Uterus (tissue), 4 donors: ENCODE measurements around the gene PRKCG. TPM values are rescaled to one million over a fixed set of nuclear protein-coding genes. Genes with fewer than 3 reads are reported as not detected.

Experiments used
- DNase-seq, 2 donors: peaks; one replicate each; pipeline ENCODE4 v3.0.0-alpha.2; 2019 to 2020
- H3K27ac ChIP-seq, 2 donors: fragments of 200-600 bp; sonication (generic); 1 replicate in 1 of 2; 2 replicates in 1 of 2; pipeline ENCODE4 v1.5.1; 2016 to 2018
- H3K27me3 ChIP-seq, 2 donors: fragments of 200-600 bp; sonication (generic); one replicate each; pipeline ENCODE4 v1.5.1; 2018 to 2019; ENCODE audit warnings: control low read depth in 1 of 2
- H3K36me3 ChIP-seq, 2 donors: fragments of 200-600 bp; sonication (generic); one replicate each; pipeline ENCODE4 v1.5.1; 2019; ENCODE audit warnings: control low read depth in 1 of 2
- H3K4me1 ChIP-seq, 2 donors: fragments of 200-600 bp; sonication (generic); one replicate each; pipeline ENCODE4 v1.5.1; 2018 to 2019; ENCODE audit warnings: control low read depth in 1 of 2
- H3K4me3 ChIP-seq, 2 donors: fragments of 200-600 bp; sonication (generic); 1 replicate in 1 of 2; 2 replicates in 1 of 2; pipeline ENCODE4 v1.5.1; 2018 to 2019; ENCODE audit warnings: mild to moderate bottlenecking in 1 of 2
- H3K9me3 ChIP-seq, 2 donors: fragments of 200-600 bp; sonication (generic); one replicate each; pipeline ENCODE4 v1.5.1; 2019; ENCODE audit warnings: control low read depth in 1 of 2
- CTCF ChIP-seq, 4 experiments: fragments of 200-600 bp in 2 of 4; fragments of 450-650 bp in 2 of 4; sonication (generic) in 2 of 4; IDR thresholded peaks; one replicate each; pipeline ENCODE4 v1.5.1; 2016 to 2019; ENCODE audit warnings: antibody characterized with exemption in 4 of 4, mild to moderate bottlenecking in 2 of 4, moderate library complexity in 1 of 4
- POLR2A ChIP-seq, 2 donors: fragments of 450-650 bp; IDR thresholded peaks; one replicate each; pipeline ENCODE4 v1.6.1; 2016; ENCODE audit warnings: antibody characterized with exemption in 2 of 2, mild to moderate bottlenecking in 1 of 2, moderate library complexity in 1 of 2
- intact Hi-C: fragments of 100-400 bp; cut with DNase I; formaldehyde crosslinking; loops from one replicate; pipeline ENCODE4 v1.15.1; 2023; ENCODE audit warnings: low total_unique reads
- total RNA-seq, 4 donors: library from RNA; depleted of rRNA in 3 of 4; stranded (reverse); fragments of >200 nt in 3 of 4; gene quantifications; one replicate each; pipeline versions ENCODE4 v1.1.0 to v1.2.4, GENCODE V29; 2014 to 2023
- donor health status: DM: yes; HTN: yes; CAD: no.

PRKCG gene
- total RNA-seq, 4 donors from 2014 or later = 0.69 TPM; not detected in 3

DNA sequence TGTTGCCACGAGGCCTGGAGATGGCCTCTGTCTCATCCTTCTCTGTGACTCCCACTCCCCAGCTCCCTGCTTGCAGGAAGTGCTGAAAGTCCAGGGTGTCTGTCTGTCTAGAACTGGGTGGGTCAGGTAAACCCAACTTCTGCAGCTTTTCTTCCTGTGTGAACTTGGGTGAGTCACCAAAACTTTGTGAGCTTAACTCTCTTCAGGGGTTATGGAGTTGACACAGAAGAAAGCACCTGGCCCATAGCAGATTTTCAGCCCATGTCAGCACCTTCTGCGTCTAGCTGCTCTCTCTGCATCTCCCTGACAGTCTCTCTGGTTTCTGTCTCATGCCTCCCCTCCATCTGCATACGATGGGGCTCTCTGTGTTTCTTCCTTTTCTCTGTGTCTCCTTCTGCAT is 22.9 kb downstream of the PRKCG start:
- no peak for DNase-seq
- Histone ChIP-seq H3K9me3 (no peaks in the 10 kb centered on the region), H3K36me3 (no peaks in the 10 kb centered on the region), H3K27me3 (peaks cover 15 to 31% of the 10 kb centered on the region in 2 donors), H3K27ac (no peak overlapping the region), H3K4me1 (peaks cover 0 to 5% of the 10 kb centered on the region in 2 donors), H3K4me3 (no peak overlapping the region)
- intact Hi-C loops = no loop called here
- TF ChIP-seq CTCF (IDR thresholded peaks at IDR 0.05) = no peak
- no peak for TF ChIP-seq POLR2A (IDR thresholded peaks at IDR 0.05)

- Histone ChIP-seq H3K9me3 (no peaks in the 10 kb centered on the region), H3K4me1 (peaks cover 0 to 5% of the 10 kb centered on the region in 2 donors), H3K4me3 (no peak overlapping the region), H3K27me3 (peaks cover 15 to 38% of the 10 kb centered on the region in 2 donors), H3K27ac (no peak overlapping the region), H3K36me3 (no peaks in the 10 kb centered on the region)
- TF ChIP-seq CTCF (IDR thresholded peaks at IDR 0.05) (no peak), POLR2A (IDR thresholded peaks at IDR 0.05) (no peak)
- no peak for DNase-seq
- intact Hi-C loops = no loop called here
Measured at GRCh38 chr19:53905787-53906186, 23.8 kb downstream of the PRKCG start.

DNA sequence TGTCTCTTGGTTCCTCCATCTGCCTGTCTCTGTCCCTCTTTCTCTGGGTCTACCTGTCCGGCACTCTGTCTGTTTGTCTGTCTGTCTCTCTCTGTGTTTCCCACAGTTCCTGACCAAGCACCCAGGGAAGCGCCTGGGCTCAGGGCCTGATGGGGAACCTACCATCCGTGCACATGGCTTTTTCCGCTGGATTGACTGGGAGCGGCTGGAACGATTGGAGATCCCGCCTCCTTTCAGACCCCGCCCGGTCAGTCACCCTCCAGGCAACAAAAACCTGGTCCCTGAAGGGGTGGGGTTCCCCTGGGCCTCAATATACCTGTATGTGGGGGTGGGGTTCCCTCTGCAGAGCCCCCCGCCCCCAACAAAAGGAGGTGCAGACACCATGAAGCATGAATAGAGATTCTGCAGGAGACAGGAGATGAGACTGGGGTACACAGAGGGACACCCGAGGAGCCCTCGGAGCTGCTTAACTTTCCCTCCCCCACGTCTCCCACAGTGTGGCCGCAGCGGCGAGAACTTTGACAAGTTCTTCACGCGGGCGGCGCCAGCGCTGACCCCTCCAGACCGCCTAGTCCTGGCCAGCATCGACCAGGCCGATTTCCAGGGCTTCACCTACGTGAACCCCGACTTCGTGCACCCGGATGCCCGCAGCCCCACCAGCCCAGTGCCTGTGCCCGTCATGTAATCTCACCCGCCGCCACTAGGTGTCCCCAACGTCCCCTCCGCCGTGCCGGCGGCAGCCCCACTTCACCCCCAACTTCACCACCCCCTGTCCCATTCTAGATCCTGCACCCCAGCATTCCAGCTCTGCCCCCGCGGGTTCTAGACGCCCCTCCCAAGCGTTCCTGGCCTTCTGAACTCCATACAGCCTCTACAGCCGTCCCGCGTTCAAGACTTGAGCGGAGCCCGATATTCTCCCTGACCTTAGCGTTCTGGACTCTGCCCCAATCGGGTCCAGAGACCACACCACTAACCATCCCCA is 24.5 kb downstream of the PRKCG start:
- Histone ChIP-seq H3K4me1 (peaks cover 0 to 5% of the 10 kb centered on the region in 2 donors), H3K27ac (no peak overlapping the region), H3K4me3 (no peak overlapping the region), H3K9me3 (no peaks in the 10 kb centered on the region), H3K36me3 (no peaks in the 10 kb centered on the region), H3K27me3 (peaks cover 15 to 38% of the 10 kb centered on the region in 2 donors)
- DNase-seq = peak in 1 of 2 donors; percentile 26
- intact Hi-C loops = no loop called here
- TF ChIP-seq CTCF (IDR thresholded peaks at IDR 0.05) (peak; percentile 38 to 67 (median 46)), POLR2A (IDR thresholded peaks at IDR 0.05) (no peak)

DNA sequence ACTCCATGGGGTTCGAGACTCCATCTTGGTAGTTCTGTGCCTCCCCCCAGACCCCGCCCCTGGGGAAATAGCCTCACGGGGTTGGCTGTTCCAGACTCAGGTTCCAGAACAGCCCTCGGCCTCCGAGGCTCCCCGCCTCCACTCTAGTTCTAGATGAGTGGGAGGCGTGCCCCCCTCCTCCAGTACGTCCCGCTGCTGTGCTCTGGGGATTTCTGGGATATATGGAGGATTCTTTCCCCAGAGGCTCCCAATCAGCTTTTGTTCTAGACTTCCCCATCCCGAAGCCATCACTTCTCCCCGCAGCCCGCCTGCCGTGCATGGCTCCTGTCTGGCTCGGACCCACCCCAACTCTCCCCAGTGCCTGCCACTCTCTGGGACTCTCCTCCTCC is 25.2 kb downstream of the PRKCG start:
- Histone ChIP-seq H3K27me3 (peaks cover 15 to 38% of the 10 kb centered on the region in 2 donors), H3K4me3 (no peak overlapping the region), H3K9me3 (no peaks in the 10 kb centered on the region), H3K36me3 (no peaks in the 10 kb centered on the region), H3K27ac (no peak overlapping the region), H3K4me1 (peaks cover 0 to 5% of the 10 kb centered on the region in 2 donors)
- no peak for DNase-seq
- intact Hi-C loops = no loop called here
- TF ChIP-seq CTCF (IDR thresholded peaks at IDR 0.05) (no peak), POLR2A (IDR thresholded peaks at IDR 0.05) (no peak)

DNA sequence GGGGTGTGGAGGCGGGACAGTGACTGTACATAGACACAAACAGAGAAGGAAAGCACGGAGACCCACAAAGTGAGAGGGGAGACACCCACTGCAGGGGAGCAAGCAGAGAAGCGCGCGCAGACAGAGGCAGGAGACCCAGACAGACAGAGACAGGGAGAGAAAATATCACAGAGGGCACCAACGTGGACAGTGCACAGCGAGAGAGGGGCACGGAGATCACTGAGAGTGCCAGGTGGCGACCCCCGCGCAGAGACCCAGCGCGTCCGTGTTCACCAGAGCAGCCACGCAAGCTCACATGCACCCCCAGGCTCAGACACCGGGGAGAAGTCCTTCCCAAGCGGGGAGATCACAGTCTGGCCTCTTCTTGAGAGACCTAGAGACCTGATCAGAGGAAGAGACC is 25.7 kb downstream of the PRKCG start:
- H3K4me1 ChIP-seq = peaks cover 0 to 5% of the 10 kb centered on the region in 2 donors
- H3K27me3 ChIP-seq = peaks cover 15 to 39% of the 10 kb centered on the region in 2 donors
- intact Hi-C loops = no loop called here
- no peaks in the 10 kb centered on the region for H3K36me3 ChIP-seq
- H3K9me3 ChIP-seq = no peaks in the 10 kb centered on the region
- H3K27ac ChIP-seq = no peak overlapping the region
- no peak for DNase-seq
- TF ChIP-seq POLR2A (IDR thresholded peaks at IDR 0.05) (no peak), CTCF (IDR thresholded peaks at IDR 0.05) (no peak)
- H3K4me3 ChIP-seq = no peak overlapping the region
